H1 (cell line): ENCODE data around the gene CCDC185. TPM values are rescaled to one million over a fixed set of nuclear protein-coding genes. Genes with fewer than 3 reads are reported as not detected.

Experiments
- CBX8 ChIP-seq: fragments of 300-800, 300-1000 bp; sonication (generic); IDR thresholded peaks from 2 replicates; pipeline ENCODE4 v1.7.1; 2016; ENCODE audit warnings: low read depth, low read length, borderline replicate concordance
- PHF8 ChIP-seq: fragments of 200-600 bp; sonication (generic); conservative IDR thresholded peaks from 2 replicates; pipeline ENCODE4 v1.7.1; 2012; ENCODE audit warnings: low read depth, mild to moderate bottlenecking, inconsistent platforms, low read length, moderate library complexity
- POLR2A ChIP-seq, 2 experiments: IDR thresholded peaks; 1 replicate in 1 of 2; 2 replicates in 1 of 2; pipeline ENCODE4 v1.6.1; 2011; ENCODE audit warnings: low read depth in 2 of 2, low read length in 2 of 2, mild to moderate bottlenecking in 2 of 2; ENCODE audit errors: control extremely low read depth in 1 of 2
- SIN3A ChIP-seq, 2 experiments: IDR thresholded peaks in 1 of 2; conservative IDR thresholded peaks in 1 of 2; 2 replicates each; pipeline ENCODE4 v1.6.1; 2011 to 2012; ENCODE audit warnings: low read length in 2 of 2, improper control_type of control experiment in 1 of 2, low read depth in 1 of 2, mild to moderate bottlenecking in 1 of 2
- SP4 ChIP-seq: IDR thresholded peaks from 2 replicates; pipeline ENCODE4 v1.6.1; 2012; ENCODE audit warnings: low read length, inconsistent platforms
- polyA plus RNA-seq, 7 experiments: library from polyadenylated mRNA; depleted of rRNA in 3 of 7; stranded (reverse) in 5 of 7; unstranded in 2 of 7; fragments of >200 nt in 5 of 7; fragments of 200-250 nt in 2 of 7; gene quantifications; 1 replicate in 5 of 7; 2 replicates in 1 of 7; 4 replicates in 1 of 7; pipeline versions ENCODE4 v1.2.1 to v1.2.3, GENCODE V29; 2011 to 2013; ENCODE audit warnings: missing spikeins in 2 of 7, mixed read lengths in 2 of 7
- total RNA-seq: library from RNA; stranded (reverse); fragmentation: NEBNext Ultra II Directional; extraction: Animal tissue kit (Norgen Biotek cat#: 25700); gene quantifications from 2 replicates; pipeline ENCODE4 v1.2.1, GENCODE V29; 2021

CCDC185 gene
- total and polyA plus RNA-seq, 2 of the 8 experiments (the other 6 are each of a cell fraction or from before 2014, with no cell fraction given): not detected

DNA sequence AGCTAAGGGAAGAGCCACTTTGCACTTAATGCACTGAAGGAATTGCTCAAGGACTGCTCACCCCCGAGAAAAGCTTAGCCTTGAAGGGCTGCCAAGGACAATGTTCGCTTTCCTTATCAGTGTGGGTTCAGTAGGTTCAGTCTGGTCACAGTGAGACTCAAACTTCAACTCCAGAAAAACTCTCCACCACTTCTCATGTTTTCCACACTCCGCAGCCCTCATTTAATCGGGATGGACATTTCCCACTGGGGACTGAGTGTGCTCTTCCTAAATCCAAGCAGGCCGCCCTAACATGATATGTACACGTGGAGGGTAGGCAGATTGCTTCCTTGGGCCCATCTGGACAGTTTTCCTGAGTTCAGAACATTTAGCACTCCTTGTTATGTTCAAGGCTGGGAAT, 48.7 kb upstream of the CCDC185 start (continued):
- TF ChIP-seq SIN3A (conservative IDR thresholded peaks at IDR 0.05 in 1 of 2, IDR thresholded peaks at IDR 0.05 in 1 of 2; ENCODE audit: low read depth in 1 of 2, low read length in 2 of 2) (no peak), SP4 (no peak), PHF8 (no peak), POLR2A (IDR thresholded peaks at IDR 0.05; ENCODE audit: control extremely low read depth in 1 of 2, low read depth in 2 of 2, low read length in 2 of 2) (no peak), CBX8 (no peak)
